Ovary (tissue), 9 donors: ENCODE measurements around the gene LUC7L3. TPM values are rescaled to one million over a fixed set of nuclear protein-coding genes. Genes with fewer than 3 reads are reported as not detected.

Experiments used
- DNase-seq, 5 donors: peaks; one replicate each; pipeline ENCODE4 v3.0.0-alpha.2; 2019 to 2020
- H3K27ac ChIP-seq, 2 donors: fragments of 200-600 bp; one replicate each; pipeline versions ENCODE4 v1.5.1 to v1.8.0; 2019 to 2022
- H3K27me3 ChIP-seq: fragments of 200-600 bp; one replicate; pipeline ENCODE4 v1.8.0; 2022
- H3K36me3 ChIP-seq: fragments of 200-600 bp; sonication (generic); one replicate; pipeline ENCODE4 v1.5.1; 2019
- H3K4me1 ChIP-seq: one replicate; pipeline ENCODE4 v1.8.1; 2013; ENCODE audit warnings: mild to moderate bottlenecking, moderate library complexity; ENCODE audit not compliant: insufficient read depth
- H3K4me3 ChIP-seq: fragments of 200-600 bp; sonication (generic); one replicate; pipeline ENCODE4 v1.5.1; 2017
- H3K9me3 ChIP-seq, 2 donors: fragments of 200-600 bp in 1 of 2; sonication (generic) in 1 of 2; one replicate each; pipeline versions ENCODE4 v1.5.1 to v1.8.1; 2013 to 2019; ENCODE audit warnings: mild to moderate bottlenecking in 1 of 2, moderate library complexity in 1 of 2
- EP300 ChIP-seq: sonication (generic); formaldehyde crosslinking; IDR thresholded peaks from one replicate; pipeline ENCODE4 v1.6.1; 2017; ENCODE audit warnings: antibody characterized with exemption
- POLR2A ChIP-seq: fragments of 450-650 bp; IDR thresholded peaks from one replicate; pipeline ENCODE4 v1.6.1; 2017; ENCODE audit warnings: antibody characterized with exemption, mild to moderate bottlenecking, moderate library complexity
- WGBS, 3 donors: extraction: QIAGEN DNeasy Blood & Tissue Kit in 1 of 3; methylation state at CpG; one replicate each; pipeline versions ENCODE4 v1.1.5 to v1.1.7; 2013 to 2017; 5-methylcytosine and 5-hydroxymethylcytosine counted together
- intact Hi-C, 4 donors: fragments of 100-400 bp; cut with DNase I; formaldehyde crosslinking; loops; one replicate each; pipeline versions ENCODE4 v1.11.0 to v1.15.1; 2022 to 2023
- polyA plus RNA-seq, 2 donors: library from polyadenylated mRNA; stranded (reverse); fragments of 200-250 nt in 1 of 2; fragments of 350-450 nt in 1 of 2; fragmentation: Illumina TruSeq in 1 of 2; extraction: RNeasy Lipid Tissue Mini Kit (QIAGEN cat#74804) in 1 of 2; gene quantifications; one replicate each; pipeline ENCODE4 v1.2.3, GENCODE V29; 2013 to 2014
- total RNA-seq, 7 donors: library from RNA; depleted of rRNA in 2 of 7; stranded (reverse); fragments of >200 nt in 2 of 7; fragmentation: NEBNext Ultra II Directional in 3 of 7; extraction: Animal tissue kit (Norgen Biotek cat#: 25700) in 3 of 7; gene quantifications; one replicate each; pipeline versions ENCODE4 v1.1.0 to v1.2.4, GENCODE V29; 2016 to 2023
- TF ChIP-seq, protein P1 (sequence below), 3 donors: fragments of 450-650 bp in 2 of 3; fragments of 200-600 bp in 1 of 3; IDR thresholded peaks; one replicate each; pipeline versions ENCODE4 v1.5.1 to v1.8.0; 2016 to 2022; ENCODE audit warnings: antibody characterized with exemption in 3 of 3, mild to moderate bottlenecking in 1 of 3
- donor health status: DM: no; HTN: no; CAD: no; lungs with moderate emphysema.
- donor health status: DM: no; HTN: no; CAD: no.
- donor health status: Bipolar disorder and iron deficiency.
- donor health status: DM: yes; HTN: yes; CAD: no.
- donor health status: DM: no; HTN: no; CAD: no.
- donor health status: DM: yes; HTN: yes; CAD: no.

The LUC7L3 gene
- total and polyA plus RNA-seq, 9 donors: 96.5 to 172 (median 139) TPM

DNA sequence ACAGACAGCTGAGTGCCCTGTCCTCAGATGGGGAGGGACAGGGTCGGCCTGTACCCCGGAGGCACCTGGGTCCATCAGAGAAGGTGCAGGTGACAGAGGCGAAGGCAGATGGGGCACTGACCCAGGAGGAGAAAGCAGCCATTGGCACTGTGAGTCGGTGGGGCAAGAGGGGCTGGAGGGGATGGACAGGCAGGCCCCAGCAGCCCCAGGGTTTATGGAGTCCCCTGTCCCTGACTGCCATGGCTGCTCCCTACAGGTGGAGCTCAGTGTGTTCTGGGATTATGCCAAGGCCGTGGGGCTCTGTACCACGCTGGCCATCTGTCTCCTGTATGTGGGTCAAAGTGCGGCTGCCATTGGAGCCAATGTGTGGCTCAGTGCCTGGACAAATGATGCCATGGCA lies 43.8 kb upstream of the LUC7L3 start:
- no peaks in the 10 kb centered on the region for H3K36me3 ChIP-seq
- no peaks in the 10 kb centered on the region for H3K27me3 ChIP-seq
- intact Hi-C loops: no loop called here
- 85 to 95% (median 87%) methylated on average over 7 of the region's 7 CpGs for WGBS, 3 donors
- H3K4me1 ChIP-seq: no peaks in the 10 kb centered on the region
- no peaks in the 10 kb centered on the region for H3K9me3 ChIP-seq
- no peak overlapping the region for H3K27ac ChIP-seq
- TF ChIP-seq, protein P1, sequence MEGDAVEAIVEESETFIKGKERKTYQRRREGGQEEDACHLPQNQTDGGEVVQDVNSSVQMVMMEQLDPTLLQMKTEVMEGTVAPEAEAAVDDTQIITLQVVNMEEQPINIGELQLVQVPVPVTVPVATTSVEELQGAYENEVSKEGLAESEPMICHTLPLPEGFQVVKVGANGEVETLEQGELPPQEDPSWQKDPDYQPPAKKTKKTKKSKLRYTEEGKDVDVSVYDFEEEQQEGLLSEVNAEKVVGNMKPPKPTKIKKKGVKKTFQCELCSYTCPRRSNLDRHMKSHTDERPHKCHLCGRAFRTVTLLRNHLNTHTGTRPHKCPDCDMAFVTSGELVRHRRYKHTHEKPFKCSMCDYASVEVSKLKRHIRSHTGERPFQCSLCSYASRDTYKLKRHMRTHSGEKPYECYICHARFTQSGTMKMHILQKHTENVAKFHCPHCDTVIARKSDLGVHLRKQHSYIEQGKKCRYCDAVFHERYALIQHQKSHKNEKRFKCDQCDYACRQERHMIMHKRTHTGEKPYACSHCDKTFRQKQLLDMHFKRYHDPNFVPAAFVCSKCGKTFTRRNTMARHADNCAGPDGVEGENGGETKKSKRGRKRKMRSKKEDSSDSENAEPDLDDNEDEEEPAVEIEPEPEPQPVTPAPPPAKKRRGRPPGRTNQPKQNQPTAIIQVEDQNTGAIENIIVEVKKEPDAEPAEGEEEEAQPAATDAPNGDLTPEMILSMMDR (IDR thresholded peaks at IDR 0.05): no peak
- TF ChIP-seq EP300: no peak
- TF ChIP-seq POLR2A: no peak
- peak in 1 of 5 donors; percentile 17 for DNase-seq
- H3K4me3 ChIP-seq: no peak overlapping the region

DNA sequence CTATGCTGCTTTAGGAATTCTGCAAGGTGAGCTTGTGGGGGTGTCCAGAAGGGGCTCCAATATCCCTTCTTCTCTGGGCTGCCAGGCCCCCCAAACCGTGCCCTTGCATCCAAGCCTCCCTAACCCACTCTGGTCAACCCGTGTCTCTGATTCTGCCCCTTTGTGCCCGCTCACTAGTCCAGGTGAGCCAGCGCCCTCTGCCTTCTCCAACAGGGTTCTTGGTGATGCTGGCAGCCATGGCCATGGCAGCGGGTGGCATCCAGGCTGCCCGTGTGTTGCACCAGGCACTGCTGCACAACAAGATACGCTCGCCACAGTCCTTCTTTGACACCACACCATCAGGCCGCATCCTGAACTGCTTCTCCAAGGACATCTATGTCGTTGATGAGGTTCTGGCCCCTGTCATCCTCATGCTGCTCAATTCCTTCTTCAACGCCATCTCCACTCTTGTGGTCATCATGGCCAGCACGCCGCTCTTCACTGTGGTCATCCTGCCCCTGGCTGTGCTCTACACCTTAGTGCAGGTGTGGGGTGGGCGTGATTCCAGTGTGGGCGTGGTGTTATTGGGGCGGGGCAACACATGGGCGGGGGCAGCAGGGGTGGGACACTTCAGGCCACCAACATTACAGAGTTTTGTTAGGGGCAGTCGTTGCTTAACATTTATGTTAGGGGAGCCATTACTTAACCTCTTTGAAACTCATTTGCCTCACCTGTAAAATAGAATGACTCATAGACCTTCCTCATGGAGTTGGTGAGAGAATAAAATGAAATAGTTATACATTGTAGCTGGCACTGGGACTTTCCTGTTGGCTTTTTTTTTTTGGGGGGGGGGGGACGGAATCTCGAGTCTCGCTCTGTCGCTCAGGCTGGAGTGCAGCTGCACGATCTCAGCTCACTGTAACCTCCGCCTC lies 43.1 kb upstream of the LUC7L3 start:
- Histone ChIP-seq H3K4me3 (no peak overlapping the region), H3K9me3 (no peaks in the 10 kb centered on the region), H3K36me3 (no peaks in the 10 kb centered on the region), H3K27me3 (no peaks in the 10 kb centered on the region), H3K4me1 (peaks cover 2% of the 10 kb centered on the region), H3K27ac (no peak overlapping the region)
- TF ChIP-seq, protein P1 (IDR thresholded peaks at IDR 0.05): no peak
- TF ChIP-seq POLR2A (no peak), EP300 (no peak)
- DNase-seq: peak in 1 of 5 donors; percentile 29
- intact Hi-C loops: no loop called here
- WGBS, 3 donors: 90 to 92% (median 92%) methylated on average over 24 of the region's 24 CpGs

DNA sequence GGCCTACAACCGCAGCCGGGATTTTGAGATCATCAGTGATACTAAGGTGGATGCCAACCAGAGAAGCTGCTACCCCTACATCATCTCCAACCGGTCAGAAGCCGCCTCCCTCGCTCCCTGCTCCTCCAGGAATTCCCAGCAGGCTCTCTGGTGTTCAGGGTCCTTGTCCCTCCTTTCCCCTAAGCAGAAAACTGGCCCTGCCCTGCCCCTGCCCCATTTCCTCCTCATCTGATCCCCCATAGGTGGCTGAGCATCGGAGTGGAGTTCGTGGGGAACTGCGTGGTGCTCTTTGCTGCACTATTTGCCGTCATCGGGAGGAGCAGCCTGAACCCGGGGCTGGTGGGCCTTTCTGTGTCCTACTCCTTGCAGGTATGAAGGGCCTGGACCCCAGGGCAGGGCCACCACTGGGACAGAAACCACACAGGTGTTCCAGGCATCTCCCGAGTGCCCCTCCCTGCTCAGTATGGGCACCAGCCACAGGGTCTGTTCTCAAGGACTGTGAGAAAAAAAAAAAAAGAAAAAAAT lies 41.5 kb upstream of the LUC7L3 start:
- no peaks in the 10 kb centered on the region for H3K36me3 ChIP-seq
- H3K27ac ChIP-seq: no peak overlapping the region
- DNase-seq: peak in 1 of 5 donors; percentile 25
- H3K9me3 ChIP-seq: no peaks in the 10 kb centered on the region
- H3K4me1 ChIP-seq: peaks cover 4% of the 10 kb centered on the region
- 88 to 90% (median 88%) methylated on average over 12 of the region's 12 CpGs for WGBS, 3 donors
- H3K27me3 ChIP-seq: no peaks in the 10 kb centered on the region
- intact Hi-C loops: no loop called here
- TF ChIP-seq, protein P1 (IDR thresholded peaks at IDR 0.05): no peak
- TF ChIP-seq EP300 (no peak), POLR2A (no peak)
- no peak overlapping the region for H3K4me3 ChIP-seq

DNA sequence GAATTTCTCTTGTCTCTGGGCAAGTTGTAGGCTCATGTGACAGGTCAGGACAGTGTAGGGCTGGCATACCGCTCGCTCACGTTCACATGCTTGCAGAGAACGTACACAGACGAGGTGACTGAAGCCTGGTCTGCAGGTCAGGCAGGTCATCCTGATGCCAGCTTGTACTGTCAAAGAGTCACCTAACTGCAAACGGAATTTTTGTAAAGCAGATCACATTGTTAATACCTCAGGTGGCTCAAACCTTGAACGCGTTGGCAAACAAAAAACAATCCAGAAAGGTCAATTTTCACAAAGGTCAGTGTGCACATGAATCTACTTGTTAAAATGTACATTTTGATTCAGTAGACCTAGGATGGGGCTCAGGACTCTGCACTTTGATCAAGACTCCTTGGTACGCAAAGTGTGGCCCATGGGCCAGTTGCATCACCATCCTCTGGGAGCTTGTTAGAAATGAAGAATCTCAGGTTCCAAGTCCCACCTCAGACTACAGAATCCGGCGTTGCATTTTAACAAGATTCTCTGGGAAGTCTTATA lies 40.3 kb upstream of the LUC7L3 start:
- no peaks in the 10 kb centered on the region for H3K36me3 ChIP-seq
- WGBS, 3 donors: 91 to 95% (median 93%) methylated on average over 11 of the region's 11 CpGs
- H3K27ac ChIP-seq: no peak overlapping the region
- peaks cover 4% of the 10 kb centered on the region for H3K4me1 ChIP-seq
- H3K4me3 ChIP-seq: no peak overlapping the region
- TF ChIP-seq, protein P1 (IDR thresholded peaks at IDR 0.05): no peak
- TF ChIP-seq POLR2A (no peak), EP300 (no peak)
- H3K27me3 ChIP-seq: no peaks in the 10 kb centered on the region
- H3K9me3 ChIP-seq: no peaks in the 10 kb centered on the region
- no peak for DNase-seq
- intact Hi-C loops: no loop called here
